GM19395 (cell line): ENCODE measurements around the gene TSPAN31.
A peak's percentile ranks its signal among the peaks of the same experiment; 100 is the strongest.

Experiments used
- ATAC-seq: cut with Tn5 transposase; IDR thresholded peaks from one replicate; pipeline ENCODE4 v1.9.1; 2021; ENCODE audit warnings: mild to moderate bottlenecking, moderate library complexity; ENCODE audit not compliant: unreplicated experiment

The TSPAN31 gene

GRCh38 chr12:57735198-57735855 is 9.5 kb upstream of the TSPAN31 start:
- ATAC-seq: no peak

GRCh38 chr12:57735952-57736740 is 8.7 kb upstream of the TSPAN31 start:
- ATAC-seq: no peak

- ATAC-seq: no peak
These were observed 7.9 kb upstream of the TSPAN31 start for GRCh38 chr12:57736741-57737466.

GRCh38 chr12:57737467-57738460 is 7.1 kb upstream of the TSPAN31 start:
- no peak for ATAC-seq

GRCh38 chr12:57738661-57739237 is 6.1 kb upstream of the TSPAN31 start, which contains the start of gene AGAP2:
TSS of gene AGAP2 (minus strand) at chr12:57738742. CDS start at chr12:57738246, 496 bp downstream.
- no peak for ATAC-seq

- no peak for ATAC-seq
These were observed 5.5 kb upstream of the TSPAN31 start for GRCh38 chr12:57739387-57739786.

- no peak for ATAC-seq
These were observed 4.8 kb upstream of the TSPAN31 start for GRCh38 chr12:57739914-57740538.

- ATAC-seq: peak; percentile 56
These were observed 4.0 kb upstream of the TSPAN31 start for GRCh38 chr12:57740656-57741412.

- no peak for ATAC-seq
These were observed 3.4 kb upstream of the TSPAN31 start for GRCh38 chr12:57741413-57741789.

GRCh38 chr12:57741844-57742738 is 2.7 kb upstream of the TSPAN31 start:
- ATAC-seq: peak; percentile 62

- no peak for ATAC-seq
These were observed 1.1 kb upstream of the TSPAN31 start for GRCh38 chr12:57743769-57744168.

- ATAC-seq: peak; percentile 34
These were observed 554 bp upstream of the TSPAN31 start for GRCh38 chr12:57744194-57744776.

GRCh38 chr12:57745485-57745881 is 644 bp downstream of the TSPAN31 start:
- no peak for ATAC-seq

GRCh38 chr12:57746025-57746424 is 1.2 kb downstream of the TSPAN31 start:
- no peak for ATAC-seq

- no peak for ATAC-seq
These were observed 4.2 kb downstream of the TSPAN31 start for GRCh38 chr12:57749061-57749460.

GRCh38 chr12:57750561-57751431 is 6.0 kb downstream of the TSPAN31 start:
- ATAC-seq: no peak

- ATAC-seq: no peak
These were observed 6.6 kb downstream of the TSPAN31 start for GRCh38 chr12:57751432-57751787.
